Measurements from ENCODE around the gene GCLC.

DNA sequence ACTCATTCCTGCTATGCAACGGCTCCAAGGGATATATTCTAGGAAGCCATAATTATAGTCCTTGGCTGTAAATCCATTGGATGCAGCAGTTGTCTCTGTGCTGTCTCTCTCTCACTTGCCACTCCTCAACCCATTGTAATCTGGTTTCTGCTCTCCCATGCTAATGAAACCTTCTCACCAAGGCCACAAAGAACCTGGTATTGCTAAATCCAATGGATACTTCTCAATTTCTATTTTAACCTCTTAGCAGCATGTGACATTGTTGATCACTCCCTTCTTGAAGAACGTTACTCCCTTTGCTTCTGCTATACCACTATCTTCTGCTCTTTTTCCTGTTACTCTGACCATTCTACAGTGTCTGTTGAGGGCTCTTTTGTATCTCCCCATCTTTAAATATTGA is 39.8 kb upstream of the GCLC start:
- TF ChIP-seq, protein P1, sequence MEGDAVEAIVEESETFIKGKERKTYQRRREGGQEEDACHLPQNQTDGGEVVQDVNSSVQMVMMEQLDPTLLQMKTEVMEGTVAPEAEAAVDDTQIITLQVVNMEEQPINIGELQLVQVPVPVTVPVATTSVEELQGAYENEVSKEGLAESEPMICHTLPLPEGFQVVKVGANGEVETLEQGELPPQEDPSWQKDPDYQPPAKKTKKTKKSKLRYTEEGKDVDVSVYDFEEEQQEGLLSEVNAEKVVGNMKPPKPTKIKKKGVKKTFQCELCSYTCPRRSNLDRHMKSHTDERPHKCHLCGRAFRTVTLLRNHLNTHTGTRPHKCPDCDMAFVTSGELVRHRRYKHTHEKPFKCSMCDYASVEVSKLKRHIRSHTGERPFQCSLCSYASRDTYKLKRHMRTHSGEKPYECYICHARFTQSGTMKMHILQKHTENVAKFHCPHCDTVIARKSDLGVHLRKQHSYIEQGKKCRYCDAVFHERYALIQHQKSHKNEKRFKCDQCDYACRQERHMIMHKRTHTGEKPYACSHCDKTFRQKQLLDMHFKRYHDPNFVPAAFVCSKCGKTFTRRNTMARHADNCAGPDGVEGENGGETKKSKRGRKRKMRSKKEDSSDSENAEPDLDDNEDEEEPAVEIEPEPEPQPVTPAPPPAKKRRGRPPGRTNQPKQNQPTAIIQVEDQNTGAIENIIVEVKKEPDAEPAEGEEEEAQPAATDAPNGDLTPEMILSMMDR (IDR thresholded peaks at IDR 0.05; ENCODE audit: insufficient read depth, low read depth, low read length), result no peak
- TF ChIP-seq EZH2 (IDR thresholded peaks at IDR 0.05; ENCODE audit: insufficient read depth, low read length), result no peak
